ENCODE data around the gene TXNRD2. TPM values are rescaled to one million over a fixed set of nuclear protein-coding genes. Genes with fewer than 3 reads are reported as not detected.

Gene TXNRD2
- total and polyA plus RNA-seq, 8 donors, result 9.6 to 41.6 (median 14.8) TPM

GRCh38 chr22:19879992-19880785, 61.4 kb downstream of the TXNRD2 start:
- Histone ChIP-seq H3K27me3 (no peaks in the 10 kb centered on the region), H3K4me3 (no peak overlapping the region), H3K4me1 (no peaks in the 10 kb centered on the region), H3K36me3 (no peaks in the 10 kb centered on the region), H3K9me3 (no peaks in the 10 kb centered on the region), H3K27ac (no peak overlapping the region)
- ATAC-seq, result no peak
- WGBS, 2 donors, result 90 to 93% methylated on average over 34 of the region's 34 CpGs
- intact Hi-C loops (cut with DNase I), result no loop called here
- DNase-seq, result peak in 3 of 6 donors; percentile 12 to 63 (median 43)
- no peak for FAIRE-seq
- no peak for TF ChIP-seq CTCF (IDR thresholded peaks at IDR 0.05)

- Histone ChIP-seq H3K27me3 (no peaks in the 10 kb centered on the region), H3K27ac (no peak overlapping the region), H3K4me3 (no peak overlapping the region), H3K9me3 (no peaks in the 10 kb centered on the region), H3K4me1 (no peaks in the 10 kb centered on the region), H3K36me3 (no peaks in the 10 kb centered on the region)
- TF ChIP-seq CTCF (IDR thresholded peaks at IDR 0.05), result no peak
- no peak for ATAC-seq
- FAIRE-seq, result no peak
- 77 to 80% methylated on average over 4 of the region's 4 CpGs for WGBS, 2 donors
- intact Hi-C loops (cut with DNase I), result no loop called here
- DNase-seq, result peak in 2 of 6 donors; percentile 10 to 21
Measured at GRCh38 chr22:19879643-19879991, 62.0 kb downstream of the TXNRD2 start.

- no peak for TF ChIP-seq CTCF (IDR thresholded peaks at IDR 0.05)
- no peak overlapping the region for H3K27ac ChIP-seq
- no peaks in the 10 kb centered on the region for H3K27me3 ChIP-seq
- H3K36me3 ChIP-seq, result no peaks in the 10 kb centered on the region
- WGBS, 2 donors, result 94 to 97% methylated on average over 13 of the region's 13 CpGs
- intact Hi-C loops (cut with DNase I), result no loop called here
- ATAC-seq (no peak), DNase-seq (peak in 3 of 6 donors; percentile 11 to 50 (median 44)), FAIRE-seq (no peak)
- no peaks in the 10 kb centered on the region for H3K9me3 ChIP-seq
- H3K4me3 ChIP-seq, result no peak overlapping the region
- H3K4me1 ChIP-seq, result no peaks in the 10 kb centered on the region
Measured at GRCh38 chr22:19879246-19879570, 62.4 kb downstream of the TXNRD2 start.

- intact Hi-C loops (cut with DNase I), result no loop called here
- DNase-seq (peak in 3 of 6 donors; percentile 10 to 48 (median 47)), FAIRE-seq (no peak), ATAC-seq (no peak)
- no peaks in the 10 kb centered on the region for H3K4me1 ChIP-seq
- H3K27me3 ChIP-seq, result no peaks in the 10 kb centered on the region
- H3K9me3 ChIP-seq, result no peaks in the 10 kb centered on the region
- H3K4me3 ChIP-seq, result no peak overlapping the region
- H3K36me3 ChIP-seq, result no peaks in the 10 kb centered on the region
- no peak for TF ChIP-seq CTCF (IDR thresholded peaks at IDR 0.05)
- H3K27ac ChIP-seq, result no peak overlapping the region
- WGBS, 2 donors, result 88 to 91% methylated on average over 16 of the region's 16 CpGs
Measured at GRCh38 chr22:19878461-19879245, 63.0 kb downstream of the TXNRD2 start.
